HG03460 (cell line): ENCODE measurements around the gene PLB1.

Source experiments
- ATAC-seq: cut with Tn5 transposase; IDR thresholded peaks from one replicate; pipeline ENCODE4 v1.9.1; 2021; ENCODE audit not compliant: unreplicated experiment

PLB1 gene

DNA sequence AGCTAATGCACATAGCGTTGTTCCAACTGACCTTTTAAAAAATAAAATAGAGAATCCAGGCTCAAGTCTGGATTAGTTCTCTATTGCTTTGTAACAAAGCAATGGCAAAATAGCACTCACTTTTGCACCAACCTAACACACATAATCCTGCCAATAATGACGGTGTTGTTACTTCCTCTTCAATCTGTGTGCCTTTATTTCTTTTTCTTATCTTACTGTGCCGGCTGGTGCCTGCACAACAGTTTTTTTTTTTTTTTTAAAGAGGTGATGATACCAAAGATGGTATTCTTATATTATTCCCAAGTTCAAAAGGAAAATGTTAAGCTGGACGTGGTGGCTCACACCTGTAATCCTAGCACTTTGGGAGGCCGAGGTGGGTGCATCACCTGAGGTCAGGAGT is 3.4 kb downstream of the PLB1 start:
- no peak for ATAC-seq

DNA sequence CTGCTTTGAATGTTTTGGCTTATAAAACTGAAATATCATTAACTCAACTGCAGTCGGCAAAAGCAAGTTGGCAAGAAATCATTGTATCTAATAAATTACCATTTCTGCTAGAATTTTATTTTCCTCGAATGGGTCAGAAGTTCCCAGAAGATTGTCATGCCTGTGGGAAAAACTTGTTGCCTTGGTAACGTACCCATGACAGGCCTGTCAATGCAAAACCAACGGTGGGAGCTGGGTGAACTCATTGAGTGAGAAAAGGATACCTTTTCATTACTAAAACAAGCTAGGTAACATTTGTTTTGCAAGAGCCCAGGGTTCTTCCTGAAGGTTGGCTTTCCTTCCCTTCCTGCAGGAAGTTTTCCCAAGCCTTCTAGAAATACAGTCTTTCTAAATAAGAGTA is 9.5 kb downstream of the PLB1 start:
- no peak for ATAC-seq

DNA sequence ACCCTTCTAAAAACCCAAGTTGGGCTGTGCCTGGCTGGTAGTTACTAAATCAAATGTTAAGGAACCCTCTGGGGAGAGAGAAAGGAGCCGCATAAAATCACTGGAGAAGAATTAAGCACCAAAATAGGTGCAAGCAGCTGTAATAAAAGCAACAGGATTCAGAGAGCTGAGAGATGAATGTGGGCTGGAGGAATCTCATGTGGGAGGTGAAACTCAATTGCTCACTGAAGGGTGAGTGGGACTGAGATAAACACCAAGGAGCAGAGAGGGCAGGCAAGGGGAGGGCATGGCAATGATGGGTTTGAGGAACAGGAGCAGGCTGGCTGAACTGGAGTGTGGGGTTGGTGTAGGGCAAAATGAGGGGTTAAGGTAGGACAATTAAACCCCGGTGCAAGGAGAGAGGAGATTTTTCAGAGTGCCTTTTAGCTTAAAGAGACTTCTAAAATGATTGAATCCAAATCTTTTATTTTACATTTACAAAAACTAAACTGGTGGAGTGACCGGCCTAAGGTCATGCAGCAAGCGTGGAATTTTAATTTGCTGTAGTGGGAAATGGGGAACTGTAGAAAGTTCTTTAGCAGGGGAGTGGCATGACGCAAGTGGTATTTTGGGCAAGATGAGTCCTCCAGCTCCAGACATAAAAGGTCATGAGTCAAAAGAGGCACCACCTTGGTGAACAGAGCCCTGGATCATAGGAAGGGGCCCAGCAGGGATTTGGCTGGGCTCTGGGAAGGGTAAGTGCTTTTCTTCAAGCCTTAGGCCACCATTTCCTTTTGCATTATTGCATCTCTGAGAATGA is 10.5 kb downstream of the PLB1 start:
- ATAC-seq, result no peak

DNA sequence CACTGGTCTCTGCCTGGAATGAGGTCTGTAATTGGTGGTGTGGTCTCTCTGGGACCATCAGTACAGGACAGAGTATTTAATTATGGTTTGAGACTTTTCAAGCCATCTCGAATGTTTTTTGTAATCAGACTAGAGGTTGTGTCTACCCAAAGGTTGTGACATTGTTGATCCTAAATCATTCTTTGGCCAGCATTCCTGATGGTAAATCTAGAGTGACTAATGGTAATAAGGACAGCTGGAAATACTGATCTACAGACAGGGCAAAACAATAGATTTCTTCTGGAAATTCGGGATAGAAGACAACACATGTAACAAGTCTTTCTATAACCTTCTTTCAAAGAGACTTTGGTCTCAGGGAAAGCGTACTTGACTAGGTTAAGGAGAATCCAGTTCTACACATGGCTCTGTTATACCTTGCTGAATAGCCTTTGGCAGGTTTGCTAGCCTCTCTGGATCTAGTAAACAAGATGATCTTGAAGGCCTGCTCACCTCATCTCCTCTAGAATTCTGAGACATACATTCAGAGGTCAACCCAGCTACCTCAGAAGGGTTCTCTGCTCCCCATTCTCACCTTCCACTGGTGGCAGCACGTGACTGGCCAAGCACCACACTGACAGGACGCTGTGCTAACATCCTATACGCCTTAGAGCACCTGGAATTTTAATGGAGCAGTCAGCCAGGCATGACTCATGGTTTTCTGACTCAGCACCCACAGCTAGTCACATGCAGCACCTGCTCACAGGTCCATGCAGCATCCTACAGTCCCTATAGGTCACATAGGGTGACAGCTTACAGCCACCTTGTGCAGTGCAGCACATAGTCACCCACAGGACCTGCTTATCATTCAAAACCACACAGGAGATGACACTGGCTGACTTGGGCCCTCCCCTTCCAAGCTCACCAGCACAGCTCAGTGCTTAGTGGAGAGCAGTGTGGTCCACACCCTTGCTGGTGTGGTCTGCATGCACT is 12.2 kb downstream of the PLB1 start:
- no peak for ATAC-seq

GRCh38 chr2:28509361-28509760 is 13.5 kb downstream of the PLB1 start:
- ATAC-seq, result no peak

DNA sequence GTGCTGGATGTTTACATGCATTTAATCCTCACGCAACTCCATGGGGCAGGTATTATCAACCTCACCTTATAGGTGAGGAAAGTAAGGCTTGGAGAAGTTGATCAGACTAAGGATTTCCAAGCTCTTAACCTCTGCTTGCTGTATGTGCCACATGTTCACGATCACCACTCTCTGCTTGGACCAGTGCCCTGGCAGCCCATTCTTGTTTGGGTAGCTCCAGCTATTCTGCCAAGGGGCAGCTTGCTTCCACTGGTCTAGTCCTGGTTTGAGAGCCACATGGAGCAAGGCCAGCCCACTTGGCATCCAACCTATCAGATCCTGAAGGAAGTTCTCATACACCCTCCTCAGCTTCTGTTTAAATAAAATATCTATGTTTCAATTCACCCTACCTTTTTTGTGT is 14.3 kb downstream of the PLB1 start:
- no peak for ATAC-seq

GRCh38 chr2:28511871-28512606 is 16.2 kb downstream of the PLB1 start:
- no peak for ATAC-seq

DNA sequence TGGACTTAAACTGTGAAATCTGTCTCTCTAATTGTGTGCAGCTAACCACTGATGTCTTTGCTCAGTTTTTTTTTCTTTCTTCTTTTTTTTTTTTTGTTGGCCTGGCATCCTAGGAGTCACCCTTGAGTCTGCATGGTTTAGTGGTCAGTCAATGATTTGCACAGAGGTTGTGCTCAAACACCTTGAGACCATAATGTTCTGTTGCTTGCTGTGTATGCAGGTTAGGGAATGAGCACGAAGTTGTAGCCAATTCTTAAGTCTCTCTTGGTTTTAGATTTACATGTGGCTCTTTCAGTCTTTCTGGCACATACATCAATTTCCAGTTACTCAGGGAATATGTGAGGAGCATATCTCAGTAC is 16.7 kb downstream of the PLB1 start:
- ATAC-seq, result no peak

DNA sequence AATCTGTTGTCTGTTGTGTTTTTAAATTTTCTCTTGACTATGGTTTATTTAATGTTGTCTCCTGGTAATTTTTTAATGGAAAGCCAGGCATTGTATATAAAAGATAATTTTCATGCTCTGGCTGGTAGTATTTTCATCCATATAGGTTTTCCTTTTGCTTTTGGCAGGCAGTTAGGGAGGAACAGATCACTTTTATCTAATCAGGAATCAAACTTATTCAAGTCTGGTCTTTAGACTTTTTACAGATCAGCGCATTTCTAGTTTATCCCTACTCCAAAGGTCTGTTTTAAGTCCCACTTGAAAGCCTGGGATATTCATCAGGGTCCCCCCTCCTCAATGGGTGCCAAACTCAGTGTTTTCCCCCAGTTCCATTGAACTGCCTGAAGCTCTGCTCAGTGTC is 17.2 kb downstream of the PLB1 start:
- no peak for ATAC-seq

- no peak for ATAC-seq
Measured at GRCh38 chr2:28515176-28515751, 19.4 kb downstream of the PLB1 start.

DNA sequence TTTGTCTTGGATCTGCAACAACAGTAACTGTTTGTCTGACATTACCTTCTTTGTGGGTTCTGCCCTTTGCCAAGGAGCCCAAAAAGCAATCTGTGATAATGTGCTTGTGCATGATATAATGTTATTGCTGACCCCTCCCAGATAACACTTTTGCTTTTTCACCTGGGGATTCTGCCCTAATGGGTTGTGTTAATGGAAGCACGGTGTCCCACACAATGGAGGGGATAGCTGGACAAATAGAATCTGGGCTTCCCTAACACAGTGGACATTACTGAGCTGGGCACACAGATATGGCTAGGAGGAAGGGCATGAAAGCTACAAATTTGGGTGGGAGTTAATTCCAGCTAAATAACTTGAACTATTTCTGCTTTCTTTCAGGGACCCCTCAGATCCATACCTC is 20.6 kb downstream of the PLB1 start:
- no peak for ATAC-seq

- no peak for ATAC-seq
Measured at GRCh38 chr2:28516950-28517349, 21.1 kb downstream of the PLB1 start.

DNA sequence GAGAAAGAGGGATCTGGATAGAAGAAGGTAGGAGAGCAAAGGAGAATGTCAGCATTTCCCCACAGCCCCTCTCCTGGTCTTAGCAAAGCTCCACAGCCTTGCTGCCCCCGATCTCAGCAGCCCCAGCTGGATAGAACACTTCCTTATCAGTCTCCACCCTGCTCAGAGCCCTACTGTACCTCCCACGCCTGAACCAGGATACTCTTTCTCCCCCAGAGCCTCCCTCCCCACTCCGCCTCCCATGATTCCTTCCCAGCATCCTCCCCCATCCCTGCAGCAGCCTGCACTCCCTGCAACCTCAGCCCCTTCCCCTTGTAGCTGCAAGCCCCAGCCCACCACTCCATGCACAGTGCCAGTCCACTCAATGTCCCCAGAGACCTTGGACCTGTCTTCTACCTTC is 25.8 kb downstream of the PLB1 start:
- no peak for ATAC-seq

GRCh38 chr2:28522481-28522880 is 26.6 kb downstream of the PLB1 start:
- no peak for ATAC-seq

- ATAC-seq, result no peak
Measured at GRCh38 chr2:28523902-28524301, 28.0 kb downstream of the PLB1 start.

DNA sequence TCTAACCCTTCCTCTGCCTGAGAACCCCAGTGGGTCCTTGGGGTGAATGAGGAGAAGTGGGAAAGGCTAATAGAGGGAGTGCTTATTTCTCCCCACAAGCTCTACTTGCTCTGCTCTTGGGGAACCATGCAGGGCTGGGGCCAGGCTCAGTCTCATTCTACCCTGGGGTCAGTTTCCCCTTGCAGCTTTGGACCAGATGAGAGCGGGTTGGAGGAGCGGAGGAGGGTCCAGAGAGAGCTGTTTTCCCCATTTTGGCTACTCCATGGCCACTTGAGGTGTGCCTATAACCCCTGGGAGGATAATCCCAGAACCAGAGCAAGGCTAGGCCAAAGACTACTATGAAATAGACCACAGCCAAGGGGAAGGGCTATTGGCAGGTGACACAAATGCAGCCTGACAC is 29.6 kb downstream of the PLB1 start:
- ATAC-seq, result no peak

DNA sequence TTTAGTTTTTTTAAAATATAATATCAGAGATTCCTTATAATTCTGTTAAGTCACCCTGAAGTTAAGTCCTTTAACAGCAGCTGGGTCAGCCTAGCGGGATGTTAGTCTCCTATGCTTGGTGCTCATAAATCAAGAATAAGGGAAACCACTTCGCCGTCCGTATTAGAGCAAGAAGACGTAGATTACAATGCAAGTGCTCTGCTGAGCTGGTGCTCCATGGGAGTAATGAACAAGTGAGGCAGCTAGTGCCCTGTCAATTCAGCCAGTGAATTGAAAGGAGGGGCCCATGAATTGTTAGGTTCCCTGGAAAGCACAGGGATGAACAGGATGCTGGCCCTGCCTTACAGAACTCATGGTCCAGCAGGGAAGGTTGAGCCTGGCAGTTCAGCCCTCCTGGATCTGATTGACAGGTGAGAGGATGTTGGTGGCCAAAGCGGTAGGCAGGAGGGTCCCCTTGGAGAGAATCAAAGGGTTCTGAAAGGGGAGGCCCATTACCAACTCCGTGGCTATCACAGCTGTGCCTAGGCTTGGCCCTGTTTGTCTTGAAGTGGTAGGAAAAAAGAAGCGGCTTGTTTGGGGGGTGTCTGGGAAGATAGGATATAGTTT is 30.8 kb downstream of the PLB1 start:
- no peak for ATAC-seq

- no peak for ATAC-seq
Measured at GRCh38 chr2:28527196-28527595, 31.3 kb downstream of the PLB1 start.

- ATAC-seq, result no peak
Measured at GRCh38 chr2:28528206-28528605, 32.3 kb downstream of the PLB1 start.

- ATAC-seq, result no peak
Measured at GRCh38 chr2:28530782-28531181, 34.9 kb downstream of the PLB1 start.

DNA sequence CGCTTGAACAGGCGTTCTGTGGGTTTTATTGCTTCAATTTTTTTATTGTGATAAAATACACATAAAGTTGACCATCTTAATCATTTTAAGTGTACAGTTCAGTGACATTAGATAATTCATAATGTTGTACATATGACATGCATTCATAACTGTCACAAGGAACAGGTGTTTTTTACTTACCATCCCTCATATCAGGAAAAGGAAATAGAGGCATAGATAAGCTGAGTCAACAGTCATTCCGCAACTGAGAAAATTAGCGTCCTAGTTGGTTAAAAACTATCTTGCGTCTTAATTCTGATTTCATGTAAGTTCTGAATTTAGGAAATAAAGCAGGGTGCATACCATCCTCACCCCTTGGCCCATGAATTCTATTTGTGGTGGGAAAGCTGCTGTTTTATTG is 36.5 kb downstream of the PLB1 start:
- ATAC-seq, result no peak
